Measurements from ENCODE around the gene GNB5. TPM values are rescaled to one million over a fixed set of nuclear protein-coding genes. Genes with fewer than 3 reads are reported as not detected.
"Not testable (repeated sequence)": the region's sequence is repeated elsewhere in the genome, so short reads cannot be mapped to it uniquely, and the experiment has no call there.

The GNB5 gene
- total and polyA plus RNA-seq, 12 donors: 4.7 to 12.8 (median 7.6) TPM

DNA sequence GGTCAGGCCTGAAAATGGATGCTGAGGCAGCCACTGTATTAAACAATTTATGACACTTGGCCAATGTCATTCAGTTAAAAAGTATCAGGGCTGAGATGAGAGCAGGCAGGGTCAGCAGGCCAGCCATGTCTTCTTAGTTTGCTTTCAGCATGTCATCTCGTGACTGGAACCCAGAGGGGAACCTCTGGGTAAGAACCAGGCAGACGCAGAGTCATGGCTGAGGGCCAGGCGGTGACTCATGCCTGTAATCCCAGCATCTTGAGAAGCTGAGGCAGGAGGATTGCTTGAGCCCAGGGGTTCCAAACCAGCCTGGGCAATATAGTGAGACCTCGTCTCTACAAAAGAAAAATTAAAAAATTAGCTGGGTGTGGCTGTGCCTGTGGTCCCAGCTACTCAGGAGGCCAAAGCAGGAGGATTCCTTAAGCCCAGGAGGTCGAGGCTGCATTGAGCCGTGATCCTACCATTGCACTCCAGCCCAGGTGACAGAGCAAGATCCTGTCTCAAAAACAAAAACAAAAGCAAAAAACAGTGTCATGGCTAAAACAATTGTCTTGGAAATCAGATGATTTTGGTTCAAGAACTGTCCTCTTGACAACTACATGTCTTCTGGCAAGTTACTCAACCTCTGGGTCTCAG, 90.3 kb downstream of the GNB5 start:
- WGBS, 2 donors: 67 to 71% methylated on average over 6 of the region's 6 CpGs
- no peaks in the 10 kb centered on the region for H3K36me3 ChIP-seq
- TF ChIP-seq, protein P1, sequence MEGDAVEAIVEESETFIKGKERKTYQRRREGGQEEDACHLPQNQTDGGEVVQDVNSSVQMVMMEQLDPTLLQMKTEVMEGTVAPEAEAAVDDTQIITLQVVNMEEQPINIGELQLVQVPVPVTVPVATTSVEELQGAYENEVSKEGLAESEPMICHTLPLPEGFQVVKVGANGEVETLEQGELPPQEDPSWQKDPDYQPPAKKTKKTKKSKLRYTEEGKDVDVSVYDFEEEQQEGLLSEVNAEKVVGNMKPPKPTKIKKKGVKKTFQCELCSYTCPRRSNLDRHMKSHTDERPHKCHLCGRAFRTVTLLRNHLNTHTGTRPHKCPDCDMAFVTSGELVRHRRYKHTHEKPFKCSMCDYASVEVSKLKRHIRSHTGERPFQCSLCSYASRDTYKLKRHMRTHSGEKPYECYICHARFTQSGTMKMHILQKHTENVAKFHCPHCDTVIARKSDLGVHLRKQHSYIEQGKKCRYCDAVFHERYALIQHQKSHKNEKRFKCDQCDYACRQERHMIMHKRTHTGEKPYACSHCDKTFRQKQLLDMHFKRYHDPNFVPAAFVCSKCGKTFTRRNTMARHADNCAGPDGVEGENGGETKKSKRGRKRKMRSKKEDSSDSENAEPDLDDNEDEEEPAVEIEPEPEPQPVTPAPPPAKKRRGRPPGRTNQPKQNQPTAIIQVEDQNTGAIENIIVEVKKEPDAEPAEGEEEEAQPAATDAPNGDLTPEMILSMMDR (IDR thresholded peaks at IDR 0.05): no peak
- H3K4me1 ChIP-seq: peaks cover 0 to 43% (median 0%) of the 10 kb centered on the region in 9 donors
- H3K4me3 ChIP-seq: no peak overlapping the region
- intact Hi-C loops (cut with DNase I): loop anchor here in 1 of 10 donors (10.0 kb wide), 1 partner anchor 54 kb away; no protein-coding TSS in a partner anchor
- no peak overlapping the region for H3K27ac ChIP-seq
- ATAC-seq (peak in 2 of 8 donors; percentile 42 to 64), DNase-seq (peak; percentile 46 to 72)
- H3K9me3 ChIP-seq: no peaks in the 10 kb centered on the region
- H3K27me3 ChIP-seq: no peaks in the 10 kb centered on the region

DNA sequence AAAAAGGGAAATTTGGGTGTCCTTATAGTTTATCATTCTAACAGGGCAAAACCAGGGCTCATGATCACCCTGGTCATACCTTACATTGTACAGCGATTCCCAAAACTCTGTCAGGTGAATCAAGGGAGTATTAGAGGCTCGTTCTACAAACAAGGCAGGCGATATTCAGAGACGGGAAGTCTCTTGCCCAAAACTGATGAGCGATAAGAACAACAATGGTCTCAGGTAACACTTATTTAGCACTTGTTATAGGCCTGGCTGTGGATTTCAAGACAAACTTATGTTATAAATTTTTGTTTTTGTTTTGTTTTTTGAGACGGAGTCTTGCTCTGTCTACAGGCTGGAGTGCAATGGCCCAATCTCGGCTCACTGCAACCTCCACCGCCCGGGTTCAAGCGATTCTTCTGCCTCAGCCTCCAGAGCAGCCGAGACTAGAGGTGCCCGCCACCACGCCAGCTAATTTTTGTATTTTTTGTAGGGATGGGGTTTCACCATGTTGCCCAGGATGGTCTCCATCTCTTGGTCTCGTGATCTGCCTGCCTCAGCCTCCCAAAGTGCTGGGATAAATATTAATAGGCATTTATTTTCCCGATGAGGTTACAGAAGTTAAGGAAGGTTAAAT, 91.4 kb downstream of the GNB5 start:
- DNase-seq (no peak), ATAC-seq (no peak)
- TF ChIP-seq, protein P1 (IDR thresholded peaks at IDR 0.05): no peak
- Histone ChIP-seq H3K4me1 (peaks cover 0 to 48% (median 0%) of the 10 kb centered on the region in 9 donors), H3K4me3 (no peak overlapping the region), H3K27ac (no peak overlapping the region), H3K36me3 (no peaks in the 10 kb centered on the region), H3K9me3 (no peaks in the 10 kb centered on the region), H3K27me3 (no peaks in the 10 kb centered on the region)
- intact Hi-C loops (cut with DNase I): loop anchor here in 1 of 10 donors (10.0 kb wide), 1 partner anchor 55 kb away; no protein-coding TSS in a partner anchor
- WGBS, 2 donors: 95 to 96% methylated on average over 15 of the region's 15 CpGs

DNA sequence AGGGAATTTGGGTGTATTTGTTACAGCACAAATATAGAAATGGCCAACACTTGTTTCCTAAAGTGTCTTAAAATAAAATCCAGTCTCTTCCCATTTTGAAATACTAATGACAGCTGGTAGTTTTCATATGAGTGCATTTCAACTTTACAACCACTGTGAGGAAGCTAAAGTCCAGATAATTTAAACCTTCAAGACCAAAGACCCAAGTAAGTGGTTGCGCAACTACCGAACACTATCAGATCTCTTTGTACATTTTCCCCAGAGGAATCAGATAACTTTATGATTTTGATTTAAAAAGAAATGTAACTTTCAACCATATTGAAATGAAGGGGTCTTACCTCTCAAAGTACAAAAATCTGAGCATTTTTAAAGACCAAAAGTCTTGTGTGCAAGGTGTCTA, 92.9 kb downstream of the GNB5 start:
- TF ChIP-seq, protein P1 (IDR thresholded peaks at IDR 0.05): no peak
- no peaks in the 10 kb centered on the region for H3K36me3 ChIP-seq
- ATAC-seq (no peak), DNase-seq (no peak)
- intact Hi-C loops (cut with DNase I): no loop called here
- H3K27me3 ChIP-seq: no peaks in the 10 kb centered on the region
- H3K9me3 ChIP-seq: no peaks in the 10 kb centered on the region
- 83 to 91% methylated on average over 2 of the region's 2 CpGs for WGBS, 2 donors
- H3K4me3 ChIP-seq: no peak overlapping the region
- H3K27ac ChIP-seq: no peak overlapping the region
- peaks cover 0 to 54% (median 9%) of the 10 kb centered on the region in 9 donors for H3K4me1 ChIP-seq

DNA sequence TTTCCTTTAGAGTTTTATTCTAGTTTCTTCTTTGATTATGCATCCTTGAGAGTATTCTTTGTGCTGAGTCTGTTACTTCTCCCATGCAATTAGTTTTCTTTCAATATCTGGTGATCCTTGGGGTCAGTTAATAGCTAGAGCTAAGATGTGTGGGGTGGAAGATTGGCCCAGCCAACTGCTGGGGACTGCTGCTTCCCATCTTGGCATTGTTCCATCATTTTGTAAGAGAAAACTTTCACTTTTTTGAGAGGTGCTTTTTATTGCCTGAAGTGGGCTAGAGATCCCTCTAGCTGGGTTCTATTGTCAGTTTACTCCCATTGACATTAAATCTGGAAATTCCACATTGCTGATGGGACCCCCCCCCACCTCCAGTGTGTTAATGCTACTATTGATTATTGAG, 94.0 kb downstream of the GNB5 start:
- ATAC-seq (no peak), DNase-seq (no peak)
- Histone ChIP-seq H3K36me3 (no peaks in the 10 kb centered on the region), H3K9me3 (no peaks in the 10 kb centered on the region), H3K27me3 (no peaks in the 10 kb centered on the region), H3K4me3 (no peak overlapping the region), H3K27ac (no peak overlapping the region), H3K4me1 (peaks cover 0 to 52% (median 13%) of the 10 kb centered on the region in 9 donors)
- TF ChIP-seq, protein P1 (IDR thresholded peaks at IDR 0.05): no peak
- intact Hi-C loops (cut with DNase I): no loop called here

DNA sequence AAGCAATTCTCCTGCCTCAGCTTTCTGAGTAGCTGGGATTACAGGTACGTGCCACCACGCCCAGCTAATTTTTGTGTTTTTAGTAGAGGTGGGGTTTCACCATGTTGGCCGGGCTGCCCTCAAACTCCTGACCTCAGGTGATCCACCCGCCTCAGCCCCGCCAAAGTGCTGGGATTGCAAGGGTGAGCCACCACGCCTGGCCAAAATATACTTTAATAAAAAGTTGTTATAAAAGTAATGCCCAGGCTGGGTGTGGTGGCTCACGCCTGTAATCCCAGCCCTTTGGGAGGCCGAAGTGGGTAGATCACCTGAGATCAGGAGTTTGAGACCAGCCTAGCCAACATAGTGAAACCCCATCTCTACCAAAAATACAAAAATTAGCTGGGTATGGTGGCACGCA, 94.7 kb downstream of the GNB5 start:
- DNase-seq; H3K27me3 ChIP-seq; H3K9me3 ChIP-seq; H3K4me3 ChIP-seq; H3K36me3 ChIP-seq; H3K27ac ChIP-seq; intact Hi-C loops (cut with DNase I); ATAC-seq: not testable (repeated sequence)
- WGBS, 2 donors: 94% methylated on average over 9 of the region's 9 CpGs
- peaks cover 0 to 45% (median 13%) of the 10 kb centered on the region in 9 donors for H3K4me1 ChIP-seq

Data from heart right ventricle (tissue), 16 donors.